Measurements from ENCODE around the gene ECI1. TPM values are rescaled to one million over a fixed set of nuclear protein-coding genes. Genes with fewer than 3 reads are reported as not detected.

Gene ECI1
- total RNA-seq, 2 experiments from 2014 or later, result 35.6 to 36.6 TPM

DNA sequence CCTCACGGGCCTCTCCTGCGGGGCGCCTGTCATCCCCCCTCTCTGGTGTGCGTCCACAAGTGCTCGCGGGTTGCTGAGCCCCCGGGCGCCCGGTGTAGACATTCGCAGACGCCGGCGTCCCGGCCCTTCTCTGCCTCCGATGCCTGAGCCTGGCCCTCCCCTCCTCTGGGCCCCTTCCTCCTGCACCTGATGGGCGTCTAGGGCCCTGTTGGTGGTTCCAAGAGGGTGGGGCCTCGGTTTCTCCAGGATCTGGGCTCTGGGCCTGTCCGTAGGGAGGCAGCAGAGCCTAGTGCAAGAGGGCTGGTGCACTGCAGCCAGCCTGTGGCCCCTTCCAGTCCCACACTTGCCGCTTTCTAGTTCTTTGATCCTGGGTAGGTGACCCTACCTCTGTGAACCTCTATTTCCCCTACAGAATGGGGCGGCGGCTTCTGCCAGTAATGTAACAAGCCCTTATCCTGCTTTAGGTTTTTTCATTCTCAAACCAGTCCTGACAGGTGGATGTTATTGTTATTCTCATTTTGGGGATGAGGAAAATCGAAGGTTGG, 27.4 kb downstream of the ECI1 start:
- POLR2A ChIA-PET, result no interaction called here

DNA sequence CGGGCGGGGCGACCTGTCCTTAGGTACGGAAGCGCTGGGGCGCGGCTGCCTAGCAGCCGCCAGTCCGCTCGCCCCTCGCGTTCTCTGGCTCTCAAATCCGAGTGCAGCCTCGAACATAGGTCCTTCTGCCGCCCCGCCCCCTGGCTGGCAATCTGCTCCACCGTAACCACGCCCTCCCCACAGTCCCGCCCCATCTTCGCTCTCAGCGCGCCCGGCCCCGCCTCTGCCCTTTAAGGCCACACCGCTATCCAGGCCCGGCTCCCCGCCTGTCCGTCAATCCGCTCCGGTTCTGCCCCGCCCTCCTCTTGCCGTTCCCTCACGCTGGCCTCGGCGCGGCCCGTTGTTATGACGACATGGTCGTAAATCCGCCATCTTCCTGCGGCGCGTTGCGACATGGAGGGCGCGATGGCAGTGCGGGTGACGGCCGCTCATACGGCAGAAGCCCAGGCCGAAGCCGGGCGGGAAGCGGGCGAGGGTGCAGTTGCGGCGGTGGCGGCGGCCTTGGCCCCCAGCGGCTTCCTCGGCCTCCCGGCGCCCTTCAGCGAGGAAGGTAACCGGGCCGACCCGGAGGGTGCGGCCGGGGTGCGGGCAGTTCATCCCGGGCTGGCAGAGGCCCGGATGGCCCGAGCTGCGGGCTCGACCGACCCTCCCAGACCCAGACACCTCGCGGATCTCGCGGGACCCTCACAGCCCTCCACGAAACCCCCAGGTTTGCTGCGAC, 28.0 kb downstream of the ECI1 start, which contains the start of gene E4F1:
TSS of gene E4F1 (plus strand) at position 371 of the 721 bp plus-strand sequence. CDS start at position 394, 23 bp downstream.
- POLR2A ChIA-PET, result no interaction called here
- CTCF ChIA-PET, result interaction anchor here (0.7 to 1.9 kb wide), 3 partner anchors 20 to 28 kb away, joined by 3 to 5 read pairs (median 3); partner anchors contain the start of gene ECI1

More for the DNA sequence above, 27.4 kb downstream of the ECI1 start:
- CTCF ChIA-PET, result interaction anchor here (1.9 kb wide), 1 partner anchor 28 kb away, joined by 5 read pairs; the partner anchor contains the start of gene ECI1

DNA sequence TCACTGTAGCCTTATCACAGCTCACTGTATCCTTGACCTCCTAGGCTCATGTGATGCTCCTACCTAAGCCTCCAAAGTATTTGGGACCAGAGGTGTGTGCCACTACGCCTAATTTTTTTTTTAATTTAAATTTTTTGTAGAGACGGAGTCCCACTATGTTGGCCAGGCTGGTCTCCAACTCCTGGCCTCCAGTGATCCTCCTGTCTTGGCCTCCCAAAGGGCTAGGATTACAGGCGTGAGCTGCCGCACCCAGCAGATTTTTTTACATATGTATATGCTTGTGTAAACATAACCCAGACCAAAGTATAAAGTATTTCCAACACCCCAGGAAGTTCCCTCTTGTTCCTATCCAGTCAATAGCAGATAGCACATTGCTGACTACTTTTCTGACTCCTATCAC, 35.1 kb downstream of the ECI1 start:
- ChIA-PET CTCF (interaction anchor here (0.9 to 1.1 kb wide), 2 partner anchors 22 to 76 kb away, joined by 3 to 4 read pairs; no protein-coding TSS in a partner anchor), POLR2A (interaction anchor here (0.6 kb wide), 1 partner anchor 510 kb away, joined by 3 read pairs; the partner anchor contains the start of gene MAPK8IP3)

DNA sequence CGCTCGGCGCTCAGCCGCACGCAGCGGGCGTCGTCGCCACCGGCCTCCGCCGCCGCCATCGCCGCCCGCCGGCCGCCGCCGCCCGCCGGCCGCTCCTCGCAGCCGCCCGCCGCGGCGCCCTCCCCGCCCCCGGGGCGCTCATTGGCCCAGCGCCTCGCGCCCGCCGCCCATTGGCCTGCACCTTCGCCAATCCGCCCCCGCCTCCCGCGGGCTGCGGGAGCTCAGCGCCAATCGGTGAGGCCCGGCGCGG, 36.7 kb downstream of the ECI1 start, which contains the start of gene PGP:
TSS of gene PGP (minus strand) at position 122 of the 250 bp plus-strand sequence. CDS start at position 59, 63 bp downstream.
- ChIA-PET CTCF (interaction anchor here (0.8 to 1.3 kb wide), 3 partner anchors 17 to 199 kb away, joined by 3 to 5 read pairs (median 3); partner anchors contain the start of gene ECI1), POLR2A (interaction anchor here (0.6 to 2.3 kb wide), 4 partner anchors 9 to 510 kb away, joined by 3 to 22 read pairs (median 10); partner anchors contain the start of genes ECI1, MLST8 and RPS2)

DNA sequence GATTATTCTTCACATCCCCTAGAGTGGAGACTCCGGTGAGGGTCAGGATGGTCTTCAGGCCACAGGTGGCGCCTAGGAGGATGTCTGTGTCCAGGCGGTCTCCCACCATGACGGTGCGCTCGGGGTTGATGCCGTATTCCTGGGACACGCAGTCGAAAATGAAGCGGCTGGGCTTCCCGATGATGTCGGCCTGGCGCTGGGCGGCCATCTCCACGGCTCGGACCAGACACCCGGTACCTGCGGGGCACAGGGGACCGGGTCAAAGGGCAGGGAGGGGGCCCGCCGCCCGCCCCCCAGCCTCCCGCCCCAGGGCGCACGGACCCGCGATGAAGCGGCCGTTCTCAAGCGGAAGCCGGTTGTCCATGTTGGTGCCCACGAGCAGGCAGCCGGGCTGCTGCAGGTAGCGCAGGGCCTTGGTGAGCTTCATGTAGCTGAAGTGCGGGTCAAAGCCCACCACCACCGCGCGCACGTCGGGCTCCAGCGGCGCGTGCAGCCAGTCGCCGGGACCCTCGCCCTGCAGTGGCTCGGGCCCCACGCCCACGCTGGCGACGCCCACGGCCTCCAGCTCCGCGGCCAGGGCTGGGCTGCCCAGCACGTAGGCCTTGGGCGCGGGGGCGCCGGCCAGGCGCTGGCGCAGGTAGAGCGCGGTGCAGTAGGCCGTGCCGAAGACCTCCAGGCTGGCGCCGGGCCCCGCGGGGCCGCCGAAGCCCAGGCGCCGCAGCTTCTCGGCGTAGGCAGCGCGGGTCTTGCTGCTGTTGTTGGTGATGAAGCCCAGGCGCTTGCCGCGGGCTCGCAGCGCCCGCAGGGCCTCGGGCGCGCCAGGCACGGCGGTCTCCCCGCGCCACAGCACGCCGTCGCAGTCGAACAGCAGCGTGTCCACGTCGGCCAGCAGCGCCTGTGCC, 37.3 kb downstream of the ECI1 start:
- POLR2A ChIA-PET, result interaction anchor here (0.6 to 2.3 kb wide), 5 partner anchors 8 to 509 kb away, joined by 3 to 22 read pairs (median 6); partner anchors contain the start of genes ECI1, MLST8, RPS2 and TRAF7
- CTCF ChIA-PET, result interaction anchor here (1.2 to 1.3 kb wide), 2 partner anchors 37 to 198 kb away, joined by 3 to 5 read pairs; partner anchors contain the start of gene ECI1

DNA sequence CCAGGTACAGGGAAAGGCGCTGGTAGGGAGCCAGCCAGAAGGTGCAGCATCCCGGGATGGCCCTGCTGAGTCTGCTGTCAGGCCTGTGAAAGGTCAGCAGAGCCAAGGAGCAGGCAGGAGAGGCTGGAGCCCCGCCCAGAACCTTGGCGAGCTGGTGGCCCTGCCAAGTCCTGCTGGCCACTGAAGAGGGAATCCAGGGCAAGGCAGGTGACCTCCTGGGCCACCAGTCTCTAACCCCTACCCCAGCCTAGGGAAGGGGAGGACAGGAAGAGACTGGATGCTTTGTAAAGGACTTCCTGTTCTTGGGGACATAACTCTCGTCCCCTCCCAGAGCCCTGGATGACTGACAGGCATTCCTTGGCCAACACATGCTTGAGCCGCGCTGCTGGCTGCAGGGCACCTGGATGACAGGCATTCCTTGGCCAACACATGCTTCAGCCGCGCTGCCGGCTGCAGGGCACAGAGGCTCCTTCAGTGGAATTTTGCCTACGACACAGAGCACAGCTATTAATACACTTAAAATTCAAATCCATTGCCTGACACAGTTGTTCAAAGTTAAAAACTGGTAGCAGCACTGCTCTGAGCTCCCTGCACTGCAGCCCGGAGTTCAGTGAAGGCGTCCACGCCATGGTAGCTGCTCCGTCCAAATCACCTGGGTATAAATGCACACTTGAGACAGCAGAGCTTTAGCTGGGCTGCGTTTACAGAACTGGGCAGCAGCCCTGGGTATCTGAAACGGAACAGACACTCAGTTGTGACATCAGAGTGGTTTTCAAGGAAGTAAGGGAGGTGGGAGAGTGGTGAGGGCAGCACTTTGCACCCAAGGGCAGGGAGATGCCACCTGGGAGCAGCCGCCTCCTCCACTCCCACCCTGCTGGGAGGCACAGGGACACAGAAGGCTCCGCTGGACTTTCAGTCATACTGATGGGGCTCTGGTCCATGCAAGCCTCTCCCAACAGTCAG, 38.7 kb downstream of the ECI1 start:
- POLR2A ChIA-PET, result interaction anchor here (0.5 to 1.0 kb wide), 2 partner anchors 40 to 229 kb away, joined by 4 to 7 read pairs; no protein-coding TSS in a partner anchor
- CTCF ChIA-PET, result interaction anchor here (0.8 kb wide), 1 partner anchor 18 kb away, joined by 3 read pairs; no protein-coding TSS in a partner anchor

DNA sequence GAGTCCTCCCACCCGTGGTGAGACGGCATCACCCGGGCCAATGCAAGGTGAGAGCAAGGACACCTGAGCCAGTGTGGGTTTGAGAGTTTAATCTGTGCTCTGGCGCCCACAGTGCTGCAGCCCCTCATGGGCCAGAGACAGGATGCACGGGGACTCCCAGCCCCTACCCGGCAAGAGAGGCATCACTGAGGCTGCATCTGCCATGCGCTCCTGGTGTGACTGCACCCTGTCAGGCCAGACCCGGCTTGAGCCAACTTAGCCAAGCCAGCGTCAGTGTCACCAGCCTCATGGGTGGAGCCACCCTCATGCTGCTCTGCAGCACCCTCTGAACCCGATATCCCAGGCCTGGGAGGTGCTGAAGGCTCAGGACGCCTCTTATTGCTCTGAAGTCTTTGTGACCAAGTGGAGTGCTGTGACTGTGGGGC, 39.5 kb downstream of the ECI1 start:
- POLR2A ChIA-PET, result interaction anchor here (1.0 kb wide), 1 partner anchor 40 kb away, joined by 4 read pairs; no protein-coding TSS in a partner anchor
- CTCF ChIA-PET, result interaction anchor here (0.8 kb wide), 1 partner anchor 17 kb away, joined by 3 read pairs; no protein-coding TSS in a partner anchor

DNA sequence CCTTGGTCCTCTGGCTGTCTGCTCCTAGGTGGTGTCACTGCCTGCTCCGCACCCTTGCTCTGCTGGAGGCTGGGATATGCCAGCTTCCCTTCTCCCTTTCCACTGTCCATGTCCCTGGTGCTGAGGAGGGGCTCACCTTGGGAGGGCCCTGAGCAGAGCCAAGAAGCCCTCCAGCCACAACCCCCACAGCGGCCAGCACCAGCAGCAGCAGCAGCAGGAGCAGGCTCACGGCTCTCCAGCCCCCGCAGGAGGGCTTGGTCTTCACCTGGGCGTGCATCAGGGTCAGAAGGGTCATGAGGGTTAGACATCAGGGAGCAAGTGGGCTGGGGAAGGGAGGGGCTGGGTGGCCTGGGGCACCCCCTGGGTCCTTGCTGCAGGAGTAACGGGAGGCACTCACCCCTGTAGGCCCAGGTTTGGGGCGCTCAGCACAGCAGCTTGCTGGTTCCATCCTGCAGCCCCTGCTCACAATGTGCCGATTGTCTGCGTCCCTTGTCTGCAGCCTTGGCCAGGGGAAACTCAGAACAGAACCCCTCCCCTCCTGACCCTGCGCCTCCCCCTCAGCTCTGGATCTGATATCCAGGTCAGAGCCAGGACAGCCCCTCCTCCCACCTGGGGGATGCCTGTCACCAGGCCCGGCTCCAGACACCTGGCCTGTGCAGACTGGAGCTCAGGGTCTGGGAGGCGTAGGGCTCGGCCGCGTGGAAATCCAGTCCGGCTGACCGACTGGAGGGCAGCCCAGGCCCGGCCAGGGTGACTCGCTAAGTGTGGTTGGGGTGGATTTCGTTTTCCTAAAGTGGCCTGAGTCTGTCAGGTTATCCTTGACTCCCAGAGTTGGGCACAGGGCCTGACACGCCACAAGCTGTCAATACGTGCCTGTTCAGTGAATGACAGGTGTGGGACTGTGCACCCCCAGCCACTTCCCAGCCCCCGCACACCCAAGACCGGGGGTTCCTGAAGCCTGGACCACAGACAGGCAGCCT, 40.7 kb downstream of the ECI1 start, which contains the start of gene BRICD5:
TSS of gene BRICD5 (minus strand) at position 478 of the 980 bp plus-strand sequence. CDS start at position 448, 30 bp downstream.
- ChIA-PET CTCF (no interaction called here), POLR2A (no interaction called here)

DNA sequence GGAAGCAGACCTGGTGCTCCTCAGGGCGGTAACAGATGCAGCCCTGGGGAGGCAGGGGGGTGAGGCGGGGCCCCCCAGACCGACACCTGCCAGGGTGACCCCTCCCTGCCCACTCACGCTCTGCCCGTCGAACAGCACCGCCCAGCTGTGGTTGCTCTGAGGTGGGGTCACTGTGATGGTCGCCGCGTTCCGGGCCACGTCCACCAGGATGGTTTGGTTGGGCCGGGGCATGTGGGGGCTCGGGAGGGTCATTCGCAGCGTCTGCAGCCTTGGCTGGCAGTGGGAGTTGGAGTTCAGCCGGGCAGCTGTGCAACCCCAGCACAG, 41.4 kb downstream of the ECI1 start:
- ChIA-PET CTCF (no interaction called here), POLR2A (no interaction called here)

DNA sequence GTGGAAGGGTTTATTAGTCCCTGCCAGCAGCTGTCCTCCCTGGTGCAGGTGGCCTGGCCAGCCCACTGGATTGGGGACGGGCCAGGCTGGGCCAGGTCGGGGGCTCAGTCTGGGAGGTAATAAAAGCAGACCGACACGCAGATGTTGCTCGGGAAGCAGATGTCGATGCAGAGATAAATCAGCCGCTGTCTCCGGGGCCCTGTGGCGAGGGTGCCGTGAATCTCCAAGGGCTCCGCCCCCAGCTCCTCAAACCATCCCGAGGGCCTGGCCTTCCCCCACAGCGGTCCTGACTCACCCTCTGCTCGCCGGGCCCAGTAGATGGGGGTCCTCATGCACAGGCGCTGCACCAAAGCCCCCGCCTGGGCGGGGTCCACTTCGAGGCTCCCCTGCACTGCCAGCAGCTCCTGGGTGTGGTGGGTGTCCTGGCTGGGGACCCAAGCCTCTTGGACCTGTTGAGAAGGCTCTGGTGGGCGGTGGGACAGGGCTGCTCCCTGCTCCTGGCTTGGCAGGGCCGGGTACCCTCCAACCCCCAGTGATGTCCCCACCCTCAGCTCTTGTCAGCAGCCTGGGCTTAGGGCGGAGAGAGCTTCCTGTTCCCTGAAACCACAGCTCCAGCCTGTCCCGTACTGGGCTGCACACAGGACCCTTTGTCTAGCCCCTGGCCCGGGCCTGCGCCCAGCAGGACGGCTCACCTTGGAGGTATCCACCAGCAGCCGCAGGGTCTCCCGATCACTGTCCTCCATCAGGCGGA, 42.0 kb downstream of the ECI1 start:
- POLR2A ChIA-PET, result no interaction called here

DNA sequence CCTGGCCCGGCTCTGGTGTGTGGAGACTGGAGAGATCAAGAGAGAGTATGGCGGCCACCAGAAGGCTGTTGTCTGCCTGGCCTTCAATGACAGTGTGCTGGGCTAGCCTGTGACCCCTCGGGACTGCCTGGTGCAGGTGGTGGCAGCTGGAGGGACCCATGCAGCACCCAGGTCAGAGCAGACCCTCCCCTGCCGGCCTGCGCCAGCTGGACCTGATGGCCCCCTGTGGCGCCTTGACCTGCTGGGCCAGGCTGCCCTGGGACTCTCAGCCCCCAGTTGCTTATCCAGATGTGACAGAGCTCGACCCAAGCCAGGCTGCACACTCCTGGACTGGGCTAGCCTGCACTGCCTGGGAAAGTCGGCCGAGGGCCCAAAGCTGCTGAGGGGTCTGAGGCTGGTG, 42.6 kb downstream of the ECI1 start:
- CTCF ChIA-PET, result interaction anchor here (0.5 kb wide), 1 partner anchor 80 kb away, joined by 3 read pairs; no protein-coding TSS in a partner anchor
- POLR2A ChIA-PET, result no interaction called here

More for the DNA sequence above, 42.0 kb downstream of the ECI1 start:
- CTCF ChIA-PET, result interaction anchor here (0.6 kb wide), 1 partner anchor 50 kb away, joined by 4 read pairs; no protein-coding TSS in a partner anchor

DNA sequence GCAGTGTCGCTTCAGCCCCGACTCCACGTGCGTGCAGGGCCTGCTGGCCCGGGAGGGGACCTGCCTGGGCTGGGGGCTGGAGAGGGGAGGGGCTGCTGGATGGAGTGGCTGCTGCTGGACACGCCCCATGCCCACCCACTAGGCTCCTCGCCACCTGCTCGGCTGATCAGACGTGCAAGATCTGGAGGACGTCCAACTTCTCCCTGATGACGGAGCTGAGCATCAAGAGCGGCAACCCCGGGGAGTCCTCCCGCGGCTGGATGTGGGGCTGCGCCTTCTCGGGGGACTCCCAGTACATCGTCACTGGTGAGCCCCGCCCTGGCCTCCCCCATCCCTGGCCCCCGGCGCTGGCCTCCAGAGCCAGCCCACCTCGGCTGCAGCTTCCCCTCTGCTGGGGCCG, 43.1 kb downstream of the ECI1 start:
- ChIA-PET POLR2A (no interaction called here), CTCF (interaction anchor here (0.5 kb wide), 1 partner anchor 80 kb away, joined by 3 read pairs; no protein-coding TSS in a partner anchor)

DNA sequence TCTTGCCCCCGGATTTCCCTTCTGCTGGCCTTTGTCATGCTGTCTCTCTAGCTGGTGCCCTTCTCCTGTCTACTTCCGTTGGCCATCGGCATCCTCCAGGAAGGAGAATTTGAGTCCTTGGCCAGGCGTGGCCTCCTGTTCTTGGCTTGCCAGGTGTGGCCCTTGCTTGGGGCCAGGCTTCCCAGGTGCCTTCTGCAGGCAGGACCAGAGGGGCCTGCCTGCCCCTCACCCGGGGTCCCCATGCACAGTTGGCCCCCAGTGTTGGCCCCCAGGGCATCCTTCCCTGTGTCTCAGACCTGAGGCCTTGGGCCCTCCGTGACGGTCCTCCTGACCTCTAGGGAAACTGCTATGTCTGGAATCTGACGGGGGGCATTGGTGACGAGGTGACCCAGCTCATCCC, 43.5 kb downstream of the ECI1 start:
- CTCF ChIA-PET, result no interaction called here
- POLR2A ChIA-PET, result no interaction called here

DNA sequence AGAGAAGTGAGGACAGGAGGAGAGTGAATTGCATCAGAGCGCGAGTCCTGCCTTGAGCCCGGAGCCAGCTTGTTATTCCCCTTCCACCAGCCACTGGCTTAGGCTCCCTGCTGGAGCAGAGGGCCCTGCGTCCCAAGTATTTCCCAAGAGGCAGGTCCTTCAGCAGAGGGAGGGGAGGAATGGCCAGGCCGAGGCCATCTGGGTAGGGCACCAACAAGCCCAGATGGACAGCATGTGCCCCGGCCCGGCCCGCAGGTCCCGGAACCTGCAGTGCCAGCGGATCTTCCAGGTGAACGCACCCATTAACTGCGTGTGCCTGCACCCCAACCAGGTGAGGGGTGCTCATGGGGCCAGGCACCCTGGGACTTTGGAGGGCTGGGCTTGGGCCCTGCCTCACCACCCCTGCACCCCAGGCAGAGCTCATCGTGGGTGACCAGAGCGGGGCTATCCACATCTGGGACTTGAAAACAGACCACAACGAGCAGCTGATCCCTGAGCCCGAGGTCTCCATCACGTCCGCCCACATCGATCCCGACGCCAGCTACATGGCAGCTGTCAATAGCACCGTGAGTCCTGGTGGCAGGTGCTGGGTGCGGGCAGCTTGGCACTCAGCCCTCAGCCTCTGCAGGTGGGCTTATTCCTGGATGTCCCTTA, 44.5 kb downstream of the ECI1 start:
- ChIA-PET POLR2A (interaction anchor here (0.6 to 2.8 kb wide), 4 partner anchors 8 to 324 kb away, joined by 3 to 22 read pairs (median 6); partner anchors contain the start of genes CEMP1, PGP and TRAF7), CTCF (interaction anchor here (1.0 kb wide), 1 partner anchor 45 kb away, joined by 5 read pairs; the partner anchor contains the start of gene ECI1)

DNA sequence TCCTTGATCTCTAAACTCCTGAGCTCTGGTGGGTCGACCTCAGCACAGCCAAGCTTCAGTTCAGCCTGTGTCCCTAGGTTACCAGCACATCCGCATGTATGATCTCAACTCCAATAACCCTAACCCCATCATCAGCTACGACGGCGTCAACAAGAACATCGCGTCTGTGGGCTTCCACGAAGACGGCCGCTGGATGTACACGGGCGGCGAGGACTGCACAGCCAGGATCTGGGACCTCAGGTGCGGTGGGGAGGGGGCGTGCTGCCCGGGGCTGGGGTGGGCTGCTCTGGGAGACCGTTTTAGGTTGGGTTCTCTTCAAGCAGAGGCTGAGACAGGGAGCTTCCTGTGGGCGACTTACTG, 45.0 kb downstream of the ECI1 start:
- POLR2A ChIA-PET, result interaction anchor here (0.6 to 2.8 kb wide), 4 partner anchors 8 to 325 kb away, joined by 3 to 22 read pairs (median 6); partner anchors contain the start of genes CEMP1, PGP and TRAF7
- CTCF ChIA-PET, result interaction anchor here (1.0 kb wide), 1 partner anchor 45 kb away, joined by 5 read pairs; the partner anchor contains the start of gene ECI1
